ENCODE data around the gene CDH24.

The CDH24 gene

GRCh38 chr14:23076785-23077408 lies 19.6 kb upstream of the CDH24 start:
- H3K4me1 ChIP-seq (ENCODE audit: insufficient read depth, poor library complexity, severe bottlenecking), result peaks cover 34% of the 10 kb centered on the region
- peaks cover 100% of the 10 kb centered on the region for H3K36me3 ChIP-seq (ENCODE audit: low read depth)

DNA sequence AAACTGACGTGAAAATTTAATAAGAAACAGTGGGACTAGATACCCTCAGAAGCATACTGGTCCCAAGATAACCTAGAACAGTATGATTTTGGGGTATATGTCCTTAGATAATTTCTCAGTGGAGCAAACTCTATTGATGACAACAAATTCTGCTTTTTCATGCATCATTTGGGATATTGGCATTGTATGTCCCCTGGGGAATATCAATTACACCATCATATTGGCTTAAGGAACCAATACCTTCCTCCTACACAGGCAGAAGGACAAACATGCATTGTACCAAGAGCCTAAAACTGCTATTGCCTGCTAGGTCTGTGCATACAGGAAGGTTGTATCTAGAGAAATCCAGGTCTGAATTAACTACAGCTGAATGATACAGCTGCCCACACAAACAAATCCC lies 17.6 kb upstream of the CDH24 start:
- no peak for DNase-seq (ENCODE audit: low spot score)
- peaks cover 83% of the 10 kb centered on the region for H3K36me3 ChIP-seq (ENCODE audit: low read depth)

More at GRCh38 chr14:23076785-23077408, 19.6 kb upstream of the CDH24 start:
- H3K9me3 ChIP-seq (ENCODE audit: severe bottlenecking), result no peaks in the 10 kb centered on the region
- H3K27me3 ChIP-seq (ENCODE audit: insufficient read depth, poor library complexity, severe bottlenecking), result no peaks in the 10 kb centered on the region
- TF ChIP-seq, protein P1, sequence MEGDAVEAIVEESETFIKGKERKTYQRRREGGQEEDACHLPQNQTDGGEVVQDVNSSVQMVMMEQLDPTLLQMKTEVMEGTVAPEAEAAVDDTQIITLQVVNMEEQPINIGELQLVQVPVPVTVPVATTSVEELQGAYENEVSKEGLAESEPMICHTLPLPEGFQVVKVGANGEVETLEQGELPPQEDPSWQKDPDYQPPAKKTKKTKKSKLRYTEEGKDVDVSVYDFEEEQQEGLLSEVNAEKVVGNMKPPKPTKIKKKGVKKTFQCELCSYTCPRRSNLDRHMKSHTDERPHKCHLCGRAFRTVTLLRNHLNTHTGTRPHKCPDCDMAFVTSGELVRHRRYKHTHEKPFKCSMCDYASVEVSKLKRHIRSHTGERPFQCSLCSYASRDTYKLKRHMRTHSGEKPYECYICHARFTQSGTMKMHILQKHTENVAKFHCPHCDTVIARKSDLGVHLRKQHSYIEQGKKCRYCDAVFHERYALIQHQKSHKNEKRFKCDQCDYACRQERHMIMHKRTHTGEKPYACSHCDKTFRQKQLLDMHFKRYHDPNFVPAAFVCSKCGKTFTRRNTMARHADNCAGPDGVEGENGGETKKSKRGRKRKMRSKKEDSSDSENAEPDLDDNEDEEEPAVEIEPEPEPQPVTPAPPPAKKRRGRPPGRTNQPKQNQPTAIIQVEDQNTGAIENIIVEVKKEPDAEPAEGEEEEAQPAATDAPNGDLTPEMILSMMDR (IDR thresholded peaks at IDR 0.05; ENCODE audit: poor library complexity, severe bottlenecking), result peak; percentile 96
- no peak for ATAC-seq (ENCODE audit: low read depth)
- no peak overlapping the region for H3K4me3 ChIP-seq (ENCODE audit: severe bottlenecking)
- DNase-seq (ENCODE audit: low spot score), result no peak
- H3K27ac ChIP-seq (ENCODE audit: poor library complexity, severe bottlenecking), result peak overlapping the region; percentile 81

DNA sequence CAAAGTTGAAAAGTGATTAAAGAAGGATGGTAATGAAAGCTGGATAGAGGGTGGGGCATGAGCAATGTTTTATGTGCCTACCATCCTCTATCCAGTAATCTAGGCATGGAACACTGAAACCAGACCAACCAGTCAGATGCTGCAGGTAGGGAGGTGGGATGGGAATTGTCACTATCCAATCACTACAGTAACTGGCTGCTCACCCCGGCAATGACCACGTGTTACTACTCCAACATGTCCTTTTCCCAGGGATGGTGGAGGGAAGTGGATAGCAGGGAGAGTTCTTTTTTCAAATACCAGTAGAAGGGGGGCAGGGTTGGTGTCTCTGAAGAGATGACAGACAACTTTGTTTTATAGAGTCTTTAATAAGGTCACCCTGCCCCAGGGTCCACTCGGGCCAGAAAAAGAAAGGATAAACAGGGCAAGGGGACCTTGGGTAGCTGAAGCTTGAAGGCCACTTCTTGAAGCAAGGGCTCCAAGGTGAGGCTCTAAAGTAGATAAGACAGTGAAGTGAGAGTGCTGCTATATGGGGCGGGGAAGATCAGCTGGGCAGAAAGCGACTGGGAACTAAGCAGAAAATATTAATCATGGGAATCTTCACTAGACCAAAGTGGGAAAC lies 14.7 kb upstream of the CDH24 start:
- H3K9me3 ChIP-seq (ENCODE audit: severe bottlenecking), result no peaks in the 10 kb centered on the region
- ATAC-seq (ENCODE audit: low read depth), result peak; percentile 48
- H3K36me3 ChIP-seq (ENCODE audit: low read depth), result peaks cover 82% of the 10 kb centered on the region
- no peaks in the 10 kb centered on the region for H3K27me3 ChIP-seq (ENCODE audit: insufficient read depth, poor library complexity, severe bottlenecking)
- peak; percentile 62 for DNase-seq (ENCODE audit: low spot score)
- H3K4me3 ChIP-seq (ENCODE audit: severe bottlenecking), result peak overlapping the region; percentile 48
- H3K4me1 ChIP-seq (ENCODE audit: insufficient read depth, poor library complexity, severe bottlenecking), result peaks cover 20% of the 10 kb centered on the region
- TF ChIP-seq, protein P1 (IDR thresholded peaks at IDR 0.05; ENCODE audit: poor library complexity, severe bottlenecking), result no peak
- H3K27ac ChIP-seq (ENCODE audit: poor library complexity, severe bottlenecking), result peak overlapping the region; percentile 64

More for the DNA sequence above, 17.6 kb upstream of the CDH24 start:
- no peaks in the 10 kb centered on the region for H3K27me3 ChIP-seq (ENCODE audit: insufficient read depth, poor library complexity, severe bottlenecking)
- no peak overlapping the region for H3K27ac ChIP-seq (ENCODE audit: poor library complexity, severe bottlenecking)
- H3K4me3 ChIP-seq (ENCODE audit: severe bottlenecking), result no peak overlapping the region
- H3K9me3 ChIP-seq (ENCODE audit: severe bottlenecking), result no peaks in the 10 kb centered on the region
- TF ChIP-seq, protein P1 (IDR thresholded peaks at IDR 0.05; ENCODE audit: poor library complexity, severe bottlenecking), result no peak
- H3K4me1 ChIP-seq (ENCODE audit: insufficient read depth, poor library complexity, severe bottlenecking), result peaks cover 38% of the 10 kb centered on the region
- no peak for ATAC-seq (ENCODE audit: low read depth)

DNA sequence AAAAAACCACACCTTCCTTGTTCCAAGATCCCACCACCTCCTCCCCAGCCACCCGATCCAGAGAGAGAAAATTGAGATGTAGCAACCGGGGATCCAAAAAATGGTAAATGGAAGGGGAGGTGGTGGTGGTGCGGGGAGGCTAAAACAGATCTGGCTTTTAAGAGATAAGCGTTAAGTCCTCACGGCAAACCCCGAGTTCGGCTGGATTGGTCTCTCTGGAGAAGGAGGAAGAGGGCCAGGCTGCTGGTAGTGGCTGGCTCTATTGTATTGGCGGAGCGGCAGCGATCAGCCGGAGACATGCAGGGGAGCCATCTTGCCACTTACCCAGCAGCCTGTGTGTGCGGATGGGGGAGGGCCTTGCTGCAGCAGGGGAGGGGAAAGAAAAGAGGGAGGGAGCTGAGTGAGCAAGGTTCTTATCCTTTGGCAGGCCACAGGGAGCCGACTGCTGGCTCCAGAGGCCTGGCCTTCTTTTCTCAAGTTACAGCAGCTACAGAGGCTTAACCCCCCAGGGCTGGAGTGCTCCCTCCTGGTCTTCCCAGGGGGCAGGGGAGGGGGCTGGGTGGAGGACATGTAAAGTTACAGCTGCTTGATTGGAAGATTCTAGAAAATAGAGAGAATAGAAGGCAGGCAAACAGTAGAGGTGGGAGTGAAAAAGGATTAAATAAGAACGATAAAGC lies 14.1 kb upstream of the CDH24 start:
- Histone ChIP-seq H3K36me3 (ENCODE audit: low read depth) (peaks cover 82% of the 10 kb centered on the region), H3K9me3 (ENCODE audit: severe bottlenecking) (no peaks in the 10 kb centered on the region), H3K27ac (ENCODE audit: poor library complexity, severe bottlenecking) (peak overlapping the region; percentile 64), H3K4me1 (ENCODE audit: insufficient read depth, poor library complexity, severe bottlenecking) (peaks cover 17% of the 10 kb centered on the region), H3K27me3 (ENCODE audit: insufficient read depth, poor library complexity, severe bottlenecking) (no peaks in the 10 kb centered on the region), H3K4me3 (ENCODE audit: severe bottlenecking) (peak overlapping the region; percentile 48)
- peak; percentile 94 for ATAC-seq (ENCODE audit: low read depth)
- TF ChIP-seq, protein P1 (IDR thresholded peaks at IDR 0.05; ENCODE audit: poor library complexity, severe bottlenecking), result no peak
- peak; percentile 90 for DNase-seq (ENCODE audit: low spot score)

All from RWPE2 (cell line).